Effector memory CD4-positive, alpha-beta T cell (primary cell): ENCODE measurements around the gene LRBA.

ENCODE experiments used
- DNase-seq, 3 donors: peaks; one replicate each; pipeline ENCODE4 v3.0.0-alpha.2; 2020
- H3K27ac ChIP-seq: 2 replicates; pipeline ENCODE4 v1.7.0; 2013; ENCODE audit warnings: mild to moderate bottlenecking, low read length, moderate library complexity; ENCODE audit not compliant: insufficient read depth, poor library complexity, severe bottlenecking
- H3K27me3 ChIP-seq: replicated peaks from 2 replicates; pipeline ENCODE4 v1.7.0; 2013; ENCODE audit warnings: mild to moderate bottlenecking, low read length; ENCODE audit not compliant: insufficient read depth, control insufficient read depth, poor library complexity, severe bottlenecking
- H3K36me3 ChIP-seq: 2 replicates; pipeline ENCODE4 v1.7.0; 2013; ENCODE audit warnings: mild to moderate bottlenecking, low read length, moderate library complexity; ENCODE audit not compliant: control insufficient read depth, insufficient read depth
- H3K4me1 ChIP-seq: 2 replicates; pipeline ENCODE4 v1.7.0; 2013; ENCODE audit warnings: low read length, mild to moderate bottlenecking; ENCODE audit not compliant: control insufficient read depth, insufficient read depth, poor library complexity, severe bottlenecking
- H3K4me3 ChIP-seq: 2 replicates; pipeline ENCODE4 v1.7.0; 2013; ENCODE audit warnings: low read length, low read depth, mild to moderate bottlenecking; ENCODE audit not compliant: insufficient read depth, poor library complexity, severe bottlenecking
- H3K9me3 ChIP-seq: 2 replicates; pipeline ENCODE4 v1.7.0; 2013; ENCODE audit warnings: mild to moderate bottlenecking, low read length, moderate library complexity; ENCODE audit not compliant: control insufficient read depth

The LRBA gene

GRCh38 chr4:150477869-150478268 lies 537.2 kb downstream of the LRBA start:
- Histone ChIP-seq H3K27me3 (no peaks in the 10 kb centered on the region), H3K4me3 (no peak overlapping the region), H3K36me3 (no peaks in the 10 kb centered on the region), H3K4me1 (no peaks in the 10 kb centered on the region), H3K27ac (no peak overlapping the region), H3K9me3 (no peaks in the 10 kb centered on the region)
- DNase-seq = no peak

- no peak for DNase-seq
- Histone ChIP-seq H3K4me1 (no peaks in the 10 kb centered on the region), H3K4me3 (no peak overlapping the region), H3K36me3 (no peaks in the 10 kb centered on the region), H3K27me3 (no peaks in the 10 kb centered on the region), H3K27ac (no peak overlapping the region), H3K9me3 (no peaks in the 10 kb centered on the region)
Observed at GRCh38 chr4:150476776-150477175, 538.3 kb downstream of the LRBA start.

GRCh38 chr4:150475763-150476162 lies 539.3 kb downstream of the LRBA start:
- no peaks in the 10 kb centered on the region for H3K36me3 ChIP-seq
- no peak overlapping the region for H3K27ac ChIP-seq
- no peaks in the 10 kb centered on the region for H3K4me1 ChIP-seq
- no peaks in the 10 kb centered on the region for H3K27me3 ChIP-seq
- H3K4me3 ChIP-seq = no peak overlapping the region
- H3K9me3 ChIP-seq = no peaks in the 10 kb centered on the region
- DNase-seq = no peak

GRCh38 chr4:150464523-150464922 lies 550.6 kb downstream of the LRBA start:
- Histone ChIP-seq H3K4me3 (no peak overlapping the region), H3K4me1 (no peaks in the 10 kb centered on the region), H3K36me3 (no peaks in the 10 kb centered on the region), H3K9me3 (no peaks in the 10 kb centered on the region), H3K27ac (no peak overlapping the region), H3K27me3 (no peaks in the 10 kb centered on the region)
- DNase-seq = no peak

- H3K27ac ChIP-seq = no peak overlapping the region
- no peaks in the 10 kb centered on the region for H3K36me3 ChIP-seq
- H3K9me3 ChIP-seq = no peaks in the 10 kb centered on the region
- H3K4me1 ChIP-seq = no peaks in the 10 kb centered on the region
- no peak for DNase-seq
- no peaks in the 10 kb centered on the region for H3K27me3 ChIP-seq
- H3K4me3 ChIP-seq = no peak overlapping the region
Observed at GRCh38 chr4:150462743-150463142, 552.3 kb downstream of the LRBA start.

- H3K4me3 ChIP-seq = no peak overlapping the region
- no peaks in the 10 kb centered on the region for H3K4me1 ChIP-seq
- H3K9me3 ChIP-seq = no peaks in the 10 kb centered on the region
- DNase-seq = no peak
- H3K27me3 ChIP-seq = no peaks in the 10 kb centered on the region
- H3K27ac ChIP-seq = no peak overlapping the region
- H3K36me3 ChIP-seq = no peaks in the 10 kb centered on the region
Observed at GRCh38 chr4:150461957-150462356, 553.1 kb downstream of the LRBA start.

GRCh38 chr4:150457802-150458201 lies 557.3 kb downstream of the LRBA start:
- H3K4me1 ChIP-seq = no peaks in the 10 kb centered on the region
- H3K27me3 ChIP-seq = no peaks in the 10 kb centered on the region
- no peak overlapping the region for H3K4me3 ChIP-seq
- no peak for DNase-seq
- H3K9me3 ChIP-seq = peaks cover 4% of the 10 kb centered on the region
- no peak overlapping the region for H3K27ac ChIP-seq
- no peaks in the 10 kb centered on the region for H3K36me3 ChIP-seq

- H3K4me1 ChIP-seq = no peaks in the 10 kb centered on the region
- peaks cover 4% of the 10 kb centered on the region for H3K9me3 ChIP-seq
- H3K27ac ChIP-seq = no peak overlapping the region
- no peak overlapping the region for H3K4me3 ChIP-seq
- H3K36me3 ChIP-seq = no peaks in the 10 kb centered on the region
- no peaks in the 10 kb centered on the region for H3K27me3 ChIP-seq
- DNase-seq = no peak
Observed at GRCh38 chr4:150451883-150452282, 563.2 kb downstream of the LRBA start.

- Histone ChIP-seq H3K9me3 (no peaks in the 10 kb centered on the region), H3K4me1 (no peaks in the 10 kb centered on the region), H3K4me3 (no peak overlapping the region), H3K27ac (no peak overlapping the region), H3K36me3 (no peaks in the 10 kb centered on the region), H3K27me3 (no peaks in the 10 kb centered on the region)
- no peak for DNase-seq
Observed at GRCh38 chr4:150447356-150447755, 567.7 kb downstream of the LRBA start.

- no peaks in the 10 kb centered on the region for H3K9me3 ChIP-seq
- DNase-seq = no peak
- no peaks in the 10 kb centered on the region for H3K36me3 ChIP-seq
- no peak overlapping the region for H3K4me3 ChIP-seq
- H3K27ac ChIP-seq = no peak overlapping the region
- H3K4me1 ChIP-seq = no peaks in the 10 kb centered on the region
- H3K27me3 ChIP-seq = no peaks in the 10 kb centered on the region
Observed at GRCh38 chr4:150439451-150439933, 575.6 kb downstream of the LRBA start.
